Esophagus squamous epithelium (tissue), 4 donors: ENCODE measurements around the gene PRKN.

Experiments used
- POLR2A ChIP-seq, 4 donors: fragments of 450-650 bp; IDR thresholded peaks; one replicate each; pipeline ENCODE4 v1.6.1; 2017; ENCODE audit warnings: antibody characterized with exemption in 4 of 4, mild to moderate bottlenecking in 4 of 4, moderate library complexity in 3 of 4
- TF ChIP-seq, protein P1 (sequence below), 6 experiments: fragments of 450-650 bp in 4 of 6; fragments of 200-600 bp in 2 of 6; sonication (generic) in 2 of 6; IDR thresholded peaks; one replicate each; pipeline ENCODE4 v1.5.1; 2016 to 2019; ENCODE audit warnings: antibody characterized with exemption in 6 of 6, mild to moderate bottlenecking in 4 of 6, moderate library complexity in 4 of 6

GRCh38 chr6:162244031-162244430 is 483.5 kb downstream of the PRKN start:
- no peak for TF ChIP-seq POLR2A (IDR thresholded peaks at IDR 0.05)
- TF ChIP-seq, protein P1, sequence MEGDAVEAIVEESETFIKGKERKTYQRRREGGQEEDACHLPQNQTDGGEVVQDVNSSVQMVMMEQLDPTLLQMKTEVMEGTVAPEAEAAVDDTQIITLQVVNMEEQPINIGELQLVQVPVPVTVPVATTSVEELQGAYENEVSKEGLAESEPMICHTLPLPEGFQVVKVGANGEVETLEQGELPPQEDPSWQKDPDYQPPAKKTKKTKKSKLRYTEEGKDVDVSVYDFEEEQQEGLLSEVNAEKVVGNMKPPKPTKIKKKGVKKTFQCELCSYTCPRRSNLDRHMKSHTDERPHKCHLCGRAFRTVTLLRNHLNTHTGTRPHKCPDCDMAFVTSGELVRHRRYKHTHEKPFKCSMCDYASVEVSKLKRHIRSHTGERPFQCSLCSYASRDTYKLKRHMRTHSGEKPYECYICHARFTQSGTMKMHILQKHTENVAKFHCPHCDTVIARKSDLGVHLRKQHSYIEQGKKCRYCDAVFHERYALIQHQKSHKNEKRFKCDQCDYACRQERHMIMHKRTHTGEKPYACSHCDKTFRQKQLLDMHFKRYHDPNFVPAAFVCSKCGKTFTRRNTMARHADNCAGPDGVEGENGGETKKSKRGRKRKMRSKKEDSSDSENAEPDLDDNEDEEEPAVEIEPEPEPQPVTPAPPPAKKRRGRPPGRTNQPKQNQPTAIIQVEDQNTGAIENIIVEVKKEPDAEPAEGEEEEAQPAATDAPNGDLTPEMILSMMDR (IDR thresholded peaks at IDR 0.05) = no peak
